Right atrium auricular region (tissue), 2 donors: Measurements from ENCODE around the gene ESR2. TPM values are rescaled to one million over a fixed set of nuclear protein-coding genes. Genes with fewer than 3 reads are reported as not detected.

Experiments used
- DNase-seq: peaks from one replicate; pipeline ENCODE4 v3.0.0-alpha.2; 2019; ENCODE audit warnings: low spot score
- H3K27ac ChIP-seq, 2 donors: fragments of 200-600 bp; sonication (generic); 1 replicate in 1 of 2; 2 replicates in 1 of 2; pipeline ENCODE4 v1.5.1; 2016 to 2019
- H3K27me3 ChIP-seq, 2 donors: fragments of 200-600 bp; sonication (generic); one replicate each; pipeline versions ENCODE4 v1.5.1 to v1.6.0; 2017 to 2019
- H3K36me3 ChIP-seq: fragments of 200-600 bp; sonication (generic); one replicate; pipeline ENCODE4 v1.5.1; 2016
- H3K4me1 ChIP-seq, 2 donors: fragments of 200-600 bp; sonication (generic); one replicate each; pipeline versions ENCODE4 v1.5.1 to v1.6.0; 2017 to 2019
- H3K4me3 ChIP-seq, 2 donors: fragments of 200-600 bp; sonication (generic); 1 replicate in 1 of 2; 2 replicates in 1 of 2; pipeline ENCODE4 v1.5.1; 2017 to 2019; ENCODE audit warnings: mild to moderate bottlenecking in 1 of 2, moderate library complexity in 1 of 2
- H3K9me3 ChIP-seq, 2 donors: fragments of 200-600 bp; sonication (generic); one replicate each; pipeline ENCODE4 v1.5.1; 2019
- total RNA-seq, 2 donors: library from RNA; depleted of rRNA; stranded (reverse); fragments of >200 nt; gene quantifications; one replicate each; pipeline ENCODE4 v1.1.0, GENCODE V29; 2016
- TF ChIP-seq, protein P1 (sequence below), 2 donors: fragments of 200-600 bp; sonication (generic); IDR thresholded peaks; one replicate each; pipeline ENCODE4 v1.5.1; 2019; ENCODE audit warnings: antibody characterized with exemption in 2 of 2

The ESR2 gene
- total RNA-seq, 2 donors from 2014 or later = 0.20 to 0.30 TPM

DNA sequence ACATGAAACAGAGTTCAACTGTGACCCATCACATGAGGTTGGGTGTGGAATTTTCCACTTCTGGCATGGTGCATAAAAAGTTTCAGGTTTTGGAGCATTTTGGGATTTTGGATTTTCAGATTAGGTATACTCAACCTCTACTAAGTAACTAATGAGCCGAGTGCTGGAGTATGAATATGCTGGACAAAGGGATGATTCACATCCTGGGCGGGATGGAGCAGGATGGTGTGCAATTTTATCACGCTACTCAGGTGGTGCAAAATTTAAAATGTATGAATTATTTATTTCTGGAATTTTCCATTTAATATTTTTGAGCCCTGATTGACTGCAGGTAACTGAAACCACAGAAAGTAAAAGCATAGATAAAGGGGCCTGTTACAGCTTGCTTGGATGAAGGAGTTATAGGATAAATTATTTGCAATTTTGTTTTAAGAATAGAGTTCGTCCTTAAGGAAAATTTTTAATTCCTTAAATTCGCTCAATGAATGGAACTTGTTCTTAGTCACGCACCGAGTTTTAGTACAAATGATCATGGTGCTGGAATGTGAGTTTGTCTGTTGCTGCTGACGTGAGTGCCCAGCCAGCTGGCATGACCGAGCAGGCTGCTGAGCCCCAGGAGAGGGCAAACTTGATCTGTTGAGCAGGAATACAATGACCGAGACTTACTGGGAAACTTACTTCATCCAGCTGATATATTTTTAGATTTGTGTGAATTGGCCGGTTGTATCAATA, 176.3 kb downstream of the ESR2 start:
- TF ChIP-seq, protein P1, sequence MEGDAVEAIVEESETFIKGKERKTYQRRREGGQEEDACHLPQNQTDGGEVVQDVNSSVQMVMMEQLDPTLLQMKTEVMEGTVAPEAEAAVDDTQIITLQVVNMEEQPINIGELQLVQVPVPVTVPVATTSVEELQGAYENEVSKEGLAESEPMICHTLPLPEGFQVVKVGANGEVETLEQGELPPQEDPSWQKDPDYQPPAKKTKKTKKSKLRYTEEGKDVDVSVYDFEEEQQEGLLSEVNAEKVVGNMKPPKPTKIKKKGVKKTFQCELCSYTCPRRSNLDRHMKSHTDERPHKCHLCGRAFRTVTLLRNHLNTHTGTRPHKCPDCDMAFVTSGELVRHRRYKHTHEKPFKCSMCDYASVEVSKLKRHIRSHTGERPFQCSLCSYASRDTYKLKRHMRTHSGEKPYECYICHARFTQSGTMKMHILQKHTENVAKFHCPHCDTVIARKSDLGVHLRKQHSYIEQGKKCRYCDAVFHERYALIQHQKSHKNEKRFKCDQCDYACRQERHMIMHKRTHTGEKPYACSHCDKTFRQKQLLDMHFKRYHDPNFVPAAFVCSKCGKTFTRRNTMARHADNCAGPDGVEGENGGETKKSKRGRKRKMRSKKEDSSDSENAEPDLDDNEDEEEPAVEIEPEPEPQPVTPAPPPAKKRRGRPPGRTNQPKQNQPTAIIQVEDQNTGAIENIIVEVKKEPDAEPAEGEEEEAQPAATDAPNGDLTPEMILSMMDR (IDR thresholded peaks at IDR 0.05) = no peak
- Histone ChIP-seq H3K27ac (peak overlapping the region; percentile 72 to 86), H3K9me3 (no peaks in the 10 kb centered on the region), H3K4me1 (peaks cover 0 to 10% of the 10 kb centered on the region in 2 donors), H3K36me3 (peaks cover 17% of the 10 kb centered on the region), H3K4me3 (no peak overlapping the region), H3K27me3 (no peaks in the 10 kb centered on the region)
- peak; percentile 73 for DNase-seq

DNA sequence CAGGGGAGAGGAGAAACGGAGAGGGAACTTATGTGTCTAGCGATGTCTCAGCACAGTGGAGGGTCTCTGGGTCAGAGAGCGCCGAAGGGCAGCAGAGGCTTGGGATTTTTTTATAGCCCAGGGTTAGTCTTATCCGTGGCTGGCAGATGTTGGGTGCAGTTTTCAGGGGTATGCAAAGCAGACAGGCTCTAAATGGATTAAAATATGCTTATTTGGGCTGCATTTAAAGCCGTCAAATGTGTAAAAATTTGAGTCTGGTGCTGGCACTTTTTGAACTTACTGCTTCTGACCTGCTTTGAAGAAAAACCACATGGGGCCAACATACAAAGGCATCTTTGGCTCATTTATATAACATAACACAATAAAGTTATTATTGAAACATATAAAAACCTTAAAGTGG, 178.8 kb downstream of the ESR2 start:
- H3K27me3 ChIP-seq = no peaks in the 10 kb centered on the region
- H3K4me3 ChIP-seq = no peak overlapping the region
- TF ChIP-seq, protein P1 (IDR thresholded peaks at IDR 0.05) = no peak
- no peaks in the 10 kb centered on the region for H3K9me3 ChIP-seq
- H3K27ac ChIP-seq = peak overlapping the region; percentile 43 to 67
- no peak for DNase-seq
- H3K36me3 ChIP-seq = no peaks in the 10 kb centered on the region
- peaks cover 0 to 10% of the 10 kb centered on the region in 2 donors for H3K4me1 ChIP-seq

DNA sequence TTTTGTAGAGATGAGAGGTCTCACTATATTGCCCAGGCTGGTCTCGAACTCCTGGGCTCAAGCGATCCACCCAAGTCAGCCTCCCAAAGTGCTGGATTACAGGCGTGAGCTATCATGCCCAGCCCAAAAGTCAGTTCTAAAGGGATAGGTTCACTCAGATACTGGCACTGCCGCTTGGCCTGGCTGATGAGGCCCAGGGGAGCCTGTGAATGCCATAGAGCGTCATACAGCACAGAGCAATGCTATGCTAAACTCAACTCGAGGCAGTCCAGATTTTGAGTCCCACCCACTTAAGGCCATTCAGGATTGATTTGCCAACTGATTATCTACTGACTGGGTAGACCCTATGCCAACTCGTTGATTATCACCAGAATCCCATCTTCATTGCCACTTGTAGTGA, 179.4 kb downstream of the ESR2 start:
- DNase-seq = no peak
- Histone ChIP-seq H3K36me3 (no peaks in the 10 kb centered on the region), H3K4me3 (no peak overlapping the region), H3K4me1 (peaks cover 0 to 10% of the 10 kb centered on the region in 2 donors), H3K27me3 (no peaks in the 10 kb centered on the region), H3K9me3 (no peaks in the 10 kb centered on the region), H3K27ac (peak overlapping the region; percentile 43 to 67)
- TF ChIP-seq, protein P1 (IDR thresholded peaks at IDR 0.05) = no peak

DNA sequence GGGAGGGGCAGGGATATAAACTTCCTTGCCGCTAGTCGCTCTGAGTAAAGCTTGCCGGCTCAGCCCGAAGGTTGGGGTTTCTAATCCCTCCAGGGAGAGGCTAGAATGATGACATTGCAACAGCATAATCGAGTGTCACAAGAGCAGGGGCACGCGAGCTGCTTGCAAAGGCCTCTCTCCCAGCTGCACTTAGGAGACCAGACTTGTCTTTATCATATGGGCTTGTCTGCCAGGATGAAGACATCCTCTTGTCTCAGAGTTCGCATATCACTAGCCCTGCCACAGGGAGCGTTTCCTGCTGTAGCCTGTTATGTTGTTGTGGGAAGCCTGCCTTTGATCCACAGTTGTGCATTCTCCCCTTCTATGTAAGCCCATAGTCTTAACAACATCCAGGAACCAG, 180.0 kb downstream of the ESR2 start:
- peak overlapping the region; percentile 43 to 67 for H3K27ac ChIP-seq
- no peaks in the 10 kb centered on the region for H3K9me3 ChIP-seq
- peaks cover 2% of the 10 kb centered on the region for H3K36me3 ChIP-seq
- no peaks in the 10 kb centered on the region for H3K27me3 ChIP-seq
- no peak for DNase-seq
- TF ChIP-seq, protein P1 (IDR thresholded peaks at IDR 0.05) = no peak
- peaks cover 0 to 10% of the 10 kb centered on the region in 2 donors for H3K4me1 ChIP-seq
- no peak overlapping the region for H3K4me3 ChIP-seq

DNA sequence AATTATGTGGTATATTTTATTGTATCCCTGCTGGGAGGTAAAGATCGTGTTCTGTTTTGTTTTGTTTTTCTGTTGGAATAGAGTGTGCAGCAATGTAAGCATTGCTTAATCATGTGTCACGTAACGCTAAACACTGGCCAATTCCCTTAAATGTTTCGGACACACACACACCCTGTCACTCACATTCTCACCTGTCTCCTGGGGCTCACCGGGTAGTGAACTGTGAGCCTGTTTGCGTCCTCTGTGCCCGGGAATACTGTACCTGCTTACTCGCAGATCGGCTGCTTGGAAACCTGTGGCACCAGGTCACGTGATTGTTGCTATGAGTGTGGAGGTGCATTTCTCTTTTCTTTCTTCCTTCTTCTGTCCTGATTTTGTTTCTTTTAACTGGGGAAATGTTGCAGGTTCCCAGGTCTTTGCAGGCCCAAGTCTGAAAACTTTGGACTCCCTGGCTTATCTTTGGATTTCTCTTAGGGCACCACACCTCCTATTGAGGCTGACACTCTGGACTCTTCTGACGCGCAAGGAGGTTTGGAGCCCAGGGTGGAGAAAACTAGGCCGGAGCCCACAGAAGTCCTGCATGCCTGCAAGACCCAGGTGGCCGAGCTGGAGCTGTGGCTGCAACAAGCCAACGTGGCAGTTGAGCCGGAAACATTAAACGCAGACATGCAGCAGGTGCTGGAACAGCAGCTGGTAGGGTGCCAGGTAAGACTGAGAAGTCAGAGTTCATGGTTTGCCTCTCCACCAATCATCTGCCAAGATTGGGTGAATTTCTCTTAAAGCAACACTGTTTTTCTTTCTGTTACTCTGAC, 181.1 kb downstream of the ESR2 start:
- TF ChIP-seq, protein P1 (IDR thresholded peaks at IDR 0.05) = no peak
- H3K9me3 ChIP-seq = no peaks in the 10 kb centered on the region
- H3K27me3 ChIP-seq = no peaks in the 10 kb centered on the region
- peak overlapping the region; percentile 43 to 67 for H3K27ac ChIP-seq
- peak overlapping the region in 1 of 2 donors; percentile 4 for H3K4me3 ChIP-seq
- DNase-seq = no peak
- peaks cover 7% of the 10 kb centered on the region for H3K36me3 ChIP-seq
- peaks cover 0 to 10% of the 10 kb centered on the region in 2 donors for H3K4me1 ChIP-seq
